Activated CD8-positive, alpha-beta T cell treated with anti-CD3 and anti-CD28 coated beads for 36 hours (primary cell): ENCODE measurements around the gene JMJD1C. TPM values are rescaled to one million over a fixed set of nuclear protein-coding genes. Genes with fewer than 3 reads are reported as not detected.
A peak's percentile ranks its signal among the peaks of the same experiment; 100 is the strongest.

Source experiments
- ATAC-seq: fragments of 200-7000 bp; cut with Tn5 transposase; one replicate; pipeline ENCODE4 v1.10.0; 2021; ENCODE audit warnings: mild to moderate bottlenecking, moderate library complexity
- CTCF ChIA-PET: fragments of 350-600 bp; sonication (Branson Sonifier 250); formaldehyde crosslinking; loops from one replicate; lab custom pipeline; 2021; ENCODE audit warnings: antibody characterized with exemption; lab: Charles Lee
- POLR2A ChIA-PET: fragments of 350-600 bp; sonication (Branson Sonifier 250); formaldehyde crosslinking; loops from one replicate; lab custom pipeline; 2021; ENCODE audit warnings: antibody characterized with exemption; lab: Charles Lee
- DNase-seq: peaks from one replicate; pipeline ENCODE4 v3.0.0-alpha.2; 2020
- H3K27ac Mint-ChIP-seq: one replicate; pipeline ENCODE4 v1.8.0; 2021; ENCODE audit warnings: mild to moderate bottlenecking, mixed read lengths
- H3K27me3 Mint-ChIP-seq: one replicate; pipeline ENCODE4 v1.8.0; 2021; ENCODE audit warnings: mixed read lengths
- H3K36me3 Mint-ChIP-seq: one replicate; pipeline ENCODE4 v1.8.0; 2021; ENCODE audit warnings: low read depth, mixed read lengths
- H3K4me1 Mint-ChIP-seq: one replicate; pipeline ENCODE4 v1.8.0; 2021; ENCODE audit warnings: low read depth, mixed read lengths
- H3K4me3 Mint-ChIP-seq: one replicate; pipeline ENCODE4 v1.8.0; 2021; ENCODE audit warnings: mild to moderate bottlenecking, moderate library complexity, mixed read lengths
- H3K9me3 Mint-ChIP-seq: one replicate; pipeline ENCODE4 v1.8.0; 2021; ENCODE audit warnings: mixed read lengths
- CTCF ChIP-seq: fragments of 200-600 bp; IDR thresholded peaks from one replicate; pipeline ENCODE4 v1.8.0; 2022; ENCODE audit warnings: antibody characterized with exemption, mild to moderate bottlenecking
- intact Hi-C: fragments of 100-400 bp; cut with micrococcal nuclease; formaldehyde crosslinking; loops from one replicate; pipeline ENCODE4 v1.10.0; 2022
- total RNA-seq, 2 experiments: library from RNA; stranded (reverse); gene quantifications; one replicate each; pipeline ENCODE4 v1.2.3, GENCODE V29; 2021

The JMJD1C gene
- total RNA-seq, 2 experiments from 2014 or later, result 45.2 to 48.1 TPM

GRCh38 chr10:63438506-63439498, 27.0 kb downstream of the JMJD1C start:
- intact Hi-C loops, result no loop called here
- H3K27me3 Mint-ChIP-seq, result no peaks in the 10 kb centered on the region
- H3K36me3 Mint-ChIP-seq, result no peaks in the 10 kb centered on the region
- no peak for ATAC-seq
- H3K4me1 Mint-ChIP-seq, result peaks cover 30% of the 10 kb centered on the region
- no peak for DNase-seq
- no peak overlapping the region for H3K4me3 Mint-ChIP-seq
- no peaks in the 10 kb centered on the region for H3K9me3 Mint-ChIP-seq
- CTCF ChIA-PET, result no interaction called here
- no peak overlapping the region for H3K27ac Mint-ChIP-seq
- POLR2A ChIA-PET, result interaction anchor here (0.6 kb wide), 1 partner anchor 13 kb away, joined by 3 read pairs; no protein-coding TSS in a partner anchor
- no peak for TF ChIP-seq CTCF

- ATAC-seq, result peak; percentile 63
- Mint-ChIP-seq H3K27ac (no peak overlapping the region), H3K9me3 (no peaks in the 10 kb centered on the region), H3K4me1 (peaks cover 31% of the 10 kb centered on the region), H3K27me3 (no peaks in the 10 kb centered on the region), H3K36me3 (peaks cover 2% of the 10 kb centered on the region), H3K4me3 (no peak overlapping the region)
- intact Hi-C loops, result no loop called here
- ChIA-PET POLR2A (no interaction called here), CTCF (interaction anchor here (0.9 to 2.0 kb wide), 2 partner anchors 13 to 283 kb away, joined by 4 to 6 read pairs; no protein-coding TSS in a partner anchor)
- TF ChIP-seq CTCF, result no peak
- DNase-seq, result no peak
Measured at GRCh38 chr10:63437116-63437949, 28.4 kb downstream of the JMJD1C start.

GRCh38 chr10:63436225-63436624, 29.6 kb downstream of the JMJD1C start:
- no peak overlapping the region for H3K27ac Mint-ChIP-seq
- DNase-seq (no peak), ATAC-seq (no peak)
- intact Hi-C loops, result no loop called here
- peaks cover 4% of the 10 kb centered on the region for H3K9me3 Mint-ChIP-seq
- ChIA-PET POLR2A (no interaction called here), CTCF (interaction anchor here (2.0 kb wide), 1 partner anchor 11 kb away, joined by 6 read pairs; no protein-coding TSS in a partner anchor)
- TF ChIP-seq CTCF, result no peak
- H3K36me3 Mint-ChIP-seq, result peaks cover 10% of the 10 kb centered on the region
- H3K27me3 Mint-ChIP-seq, result no peaks in the 10 kb centered on the region
- H3K4me3 Mint-ChIP-seq, result no peak overlapping the region
- peaks cover 30% of the 10 kb centered on the region for H3K4me1 Mint-ChIP-seq

- ATAC-seq (no peak), DNase-seq (no peak)
- Mint-ChIP-seq H3K4me3 (no peak overlapping the region), H3K36me3 (peaks cover 18% of the 10 kb centered on the region), H3K27me3 (no peaks in the 10 kb centered on the region), H3K4me1 (peaks cover 29% of the 10 kb centered on the region), H3K9me3 (peaks cover 4% of the 10 kb centered on the region), H3K27ac (no peak overlapping the region)
- CTCF ChIA-PET, result interaction anchor here (1.9 to 2.0 kb wide), 2 partner anchors 10 to 194 kb away, joined by 4 to 6 read pairs; no protein-coding TSS in a partner anchor
- TF ChIP-seq CTCF, result no peak
- intact Hi-C loops, result no loop called here
- POLR2A ChIA-PET, result interaction anchor here (1.3 kb wide), 1 partner anchor 10 kb away, joined by 3 read pairs; no protein-coding TSS in a partner anchor
Measured at GRCh38 chr10:63434866-63435854, 30.6 kb downstream of the JMJD1C start.
